Colonic mucosa (tissue), 4 donors: ENCODE results near the gene DHX34. TPM values are rescaled to one million over a fixed set of nuclear protein-coding genes. Genes with fewer than 3 reads are reported as not detected.
"Not testable (repeated sequence)": the region's sequence is repeated elsewhere in the genome, so short reads cannot be mapped to it uniquely, and the experiment has no call there.

Experiments used
- DNase-seq: peaks from one replicate; pipeline ENCODE4 v3.0.0-alpha.2; 2020
- H3K27ac ChIP-seq: fragments of 200-600 bp; one replicate; pipeline ENCODE4 v1.8.0; 2021
- H3K27me3 ChIP-seq: fragments of 200-600 bp; one replicate; pipeline ENCODE4 v1.8.0; 2021
- H3K36me3 ChIP-seq: fragments of 200-600 bp; one replicate; pipeline ENCODE4 v1.8.0; 2021
- H3K4me1 ChIP-seq: fragments of 200-600 bp; one replicate; pipeline ENCODE4 v1.8.0; 2021; ENCODE audit warnings: mild to moderate bottlenecking
- H3K4me3 ChIP-seq: fragments of 200-600 bp; one replicate; pipeline ENCODE4 v1.8.0; 2021
- H3K9ac ChIP-seq, 2 donors: one replicate each; pipeline ENCODE4 v1.7.0; 2013; ENCODE audit warnings: control low read depth in 2 of 2, low read depth in 2 of 2, low read length in 2 of 2
- H3K9me3 ChIP-seq: fragments of 200-600 bp; one replicate; pipeline ENCODE4 v1.8.0; 2021
- CTCF ChIP-seq: fragments of 200-600 bp; IDR thresholded peaks from one replicate; pipeline ENCODE4 v1.8.0; 2022; ENCODE audit warnings: antibody characterized with exemption, mild to moderate bottlenecking
- intact Hi-C: fragments of 100-400 bp; cut with DNase I; formaldehyde crosslinking; loops from one replicate; pipeline ENCODE4 v1.14.1; 2022
- total RNA-seq, 2 donors: library from RNA; stranded (reverse); fragmentation: NEBNext Ultra II Directional in 1 of 2; extraction: Animal tissue kit (Norgen Biotek cat#: 25700) in 1 of 2; gene quantifications; one replicate each; pipeline ENCODE4 v1.2.1, GENCODE V29; 2021
- donor health status: healthy.
- donor health status: DM: no; HTN: no; CAD: no.
- donor health status: DM: no; HTN: no; CAD: no.

Gene DHX34
- total RNA-seq, 2 donors from 2014 or later = 6.3 to 17.8 TPM

DNA sequence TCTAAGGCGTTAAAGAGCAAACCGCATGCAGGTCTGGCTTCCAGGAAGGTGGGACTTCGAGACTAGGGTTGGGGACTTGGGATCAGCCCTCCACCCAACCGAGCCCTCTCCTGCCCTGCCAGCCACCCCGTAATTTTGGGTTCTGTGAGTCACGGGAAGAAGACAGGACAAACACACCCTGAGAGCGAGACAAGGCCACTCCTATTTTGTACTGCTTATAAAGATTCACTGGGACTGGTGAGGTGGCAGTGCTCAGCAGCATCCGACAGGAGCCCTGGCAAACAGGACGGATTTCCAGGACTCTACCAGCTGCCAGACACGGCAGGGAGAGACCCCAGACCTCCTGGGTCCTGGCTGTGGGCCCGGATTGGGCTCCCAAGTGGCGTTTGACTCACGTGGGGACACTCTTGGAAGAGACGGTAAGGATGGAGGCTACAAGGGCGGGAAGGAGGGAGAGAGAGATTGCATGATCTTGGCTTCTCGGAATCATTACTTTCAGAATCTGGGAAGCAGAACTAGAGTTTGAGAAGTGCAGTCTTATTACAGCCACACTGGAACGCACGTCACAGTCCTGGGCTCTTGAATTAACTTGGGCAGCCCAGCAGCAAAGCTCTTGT, 17.1 kb upstream of the DHX34 start, which contains the start of gene C5AR2:
C5AR2 (plus strand) TSS at position 245 of the 617 bp plus-strand sequence. CDS start 8,625 bp downstream, outside the sequence.
- TF ChIP-seq CTCF = no peak
- no peaks in the 10 kb centered on the region for H3K36me3 ChIP-seq
- no peaks in the 10 kb centered on the region for H3K9me3 ChIP-seq
- H3K9ac ChIP-seq = no peak within 1 kb of the TSS
- H3K27ac ChIP-seq = no peak within 1 kb of the TSS
- intact Hi-C loops = no loop called here
- H3K4me3 ChIP-seq = no peak within 1 kb of the TSS
- H3K4me1 ChIP-seq = no peaks in the 10 kb centered on the region
- no peaks in the 10 kb centered on the region for H3K27me3 ChIP-seq
- no peak for DNase-seq

DNA sequence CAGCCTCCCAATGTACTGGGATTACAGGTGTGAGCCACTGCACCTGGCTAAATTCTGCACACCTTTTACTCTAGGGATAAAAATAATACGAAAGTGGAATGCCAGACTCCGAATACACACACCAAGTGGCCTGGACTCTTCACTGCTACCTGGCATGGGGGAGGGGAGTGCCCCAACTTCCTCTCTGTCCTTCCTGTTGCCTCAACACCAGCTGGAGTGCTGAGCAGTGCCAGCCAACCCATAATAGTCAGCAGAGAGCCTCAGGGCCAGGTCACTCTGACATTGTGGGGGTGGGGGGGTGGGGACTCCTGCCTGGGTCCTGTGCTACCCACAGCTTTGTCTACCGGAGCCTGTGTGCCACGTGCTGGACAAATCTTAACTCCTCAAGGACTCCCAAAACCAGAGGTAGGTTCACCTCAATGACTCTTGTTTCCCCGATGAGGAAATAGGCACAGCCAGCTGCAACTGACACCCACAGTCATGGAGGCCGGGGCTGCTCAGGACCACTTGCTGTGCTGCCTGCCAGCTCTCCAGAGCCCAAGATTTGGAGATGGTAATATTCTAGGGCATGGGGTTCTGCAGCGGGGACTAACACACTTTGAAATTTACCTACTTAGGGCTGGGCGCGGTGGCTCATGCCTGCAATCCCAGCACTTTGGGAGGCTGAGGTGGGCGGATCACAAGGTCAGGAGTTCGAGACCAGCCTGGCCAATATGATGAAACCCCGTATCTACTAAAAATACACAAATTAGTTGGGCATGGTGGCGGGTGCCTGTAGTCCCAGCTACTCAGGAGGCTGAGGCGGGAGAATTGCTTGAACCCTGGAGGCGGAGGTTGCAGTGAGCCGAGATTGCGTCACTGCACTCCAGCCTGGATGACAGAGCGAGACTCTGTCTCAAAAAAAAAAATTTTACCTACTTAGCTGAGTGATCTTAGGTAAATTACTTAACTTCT, 12.1 kb upstream of the DHX34 start:
- peak overlapping the region in 1 of 2 donors; percentile 24 for H3K9ac ChIP-seq
- H3K4me1 ChIP-seq, H3K27ac ChIP-seq, H3K9me3 ChIP-seq, H3K27me3 ChIP-seq, intact Hi-C loops, H3K4me3 ChIP-seq, H3K36me3 ChIP-seq: not testable (repeated sequence)
- peak; percentile 31 for DNase-seq

GRCh38 chr19:47339196-47339880, 9.8 kb upstream of the DHX34 start:
- Histone ChIP-seq H3K36me3 (no peaks in the 10 kb centered on the region), H3K27ac (no peak overlapping the region), H3K4me3 (no peak overlapping the region), H3K9ac (no peak overlapping the region), H3K4me1 (no peaks in the 10 kb centered on the region), H3K27me3 (no peaks in the 10 kb centered on the region), H3K9me3 (no peaks in the 10 kb centered on the region)
- DNase-seq = no peak
- intact Hi-C loops = no loop called here
- TF ChIP-seq CTCF = no peak

- intact Hi-C loops = no loop called here
- no peaks in the 10 kb centered on the region for H3K36me3 ChIP-seq
- no peaks in the 10 kb centered on the region for H3K27me3 ChIP-seq
- no peak for DNase-seq
- no peaks in the 10 kb centered on the region for H3K9me3 ChIP-seq
- no peak overlapping the region for H3K4me3 ChIP-seq
- H3K27ac ChIP-seq = no peak overlapping the region
- no peak for TF ChIP-seq CTCF
- no peaks in the 10 kb centered on the region for H3K4me1 ChIP-seq
- no peak overlapping the region for H3K9ac ChIP-seq
Observed at GRCh38 chr19:47340477-47341208, 8.5 kb upstream of the DHX34 start.

- Histone ChIP-seq H3K9ac (no peak overlapping the region), H3K4me1 (no peaks in the 10 kb centered on the region), H3K9me3 (no peaks in the 10 kb centered on the region), H3K4me3 (no peak overlapping the region), H3K36me3 (no peaks in the 10 kb centered on the region), H3K27ac (no peak overlapping the region), H3K27me3 (no peaks in the 10 kb centered on the region)
- no peak for TF ChIP-seq CTCF
- no peak for DNase-seq
- intact Hi-C loops = no loop called here
Observed at GRCh38 chr19:47341734-47342133, 7.4 kb upstream of the DHX34 start.
